Cardiac muscle cell (in vitro differentiated cells and primary cell): ENCODE results near the gene ANKRD28. TPM values are rescaled to one million over a fixed set of nuclear protein-coding genes. Genes with fewer than 3 reads are reported as not detected.

Source experiments
- DNase-seq, 2 donors: peaks; one replicate each; pipeline versions ENCODE4 v3.0.0 to v3.0.0-alpha.2; 2010 to 2017; ENCODE audit warnings: low read depth in 1 of 2, low spot score in 1 of 2
- H3K27ac ChIP-seq: fragments of 200-600 bp; sonication (generic); 2 replicates; pipeline ENCODE4 v1.5.1; 2016
- H3K27me3 ChIP-seq: fragments of 200-600 bp; sonication (generic); 2 replicates; pipeline ENCODE4 v1.6.0; 2016; ENCODE audit warnings: control low read depth
- H3K36me3 ChIP-seq: fragments of 200-600 bp; sonication (generic); 2 replicates; pipeline ENCODE4 v1.5.1; 2016; ENCODE audit warnings: control low read depth
- H3K4me1 ChIP-seq: fragments of 200-600 bp; sonication (generic); 2 replicates; pipeline ENCODE4 v1.8.1; 2017; ENCODE audit warnings: low read depth, mild to moderate bottlenecking, mixed run types
- H3K4me3 ChIP-seq: fragments of 200-600 bp; sonication (generic); 2 replicates; pipeline ENCODE4 v1.5.1; 2016; ENCODE audit warnings: mild to moderate bottlenecking
- H3K9me3 ChIP-seq: fragments of 200-600 bp; sonication (generic); 2 replicates; pipeline ENCODE4 v1.5.1; 2017; ENCODE audit warnings: low read depth, mild to moderate bottlenecking, control low read depth
- polyA plus RNA-seq: library from polyadenylated mRNA; unstranded; fragments of >200 nt; fragmentation: Nextera tagmentation; extraction: Ambion mirVana; gene quantifications from 2 replicates; pipeline ENCODE4 v1.2.1, GENCODE V29; 2016
- total RNA-seq: library from RNA; depleted of rRNA; stranded (reverse); fragments of >200 nt; gene quantifications from 2 replicates; pipeline ENCODE4 v1.2.3, GENCODE V29; 2016
- TF ChIP-seq, protein P1 (sequence below): IDR thresholded peaks from 2 replicates; pipeline ENCODE4 v1.5.1; 2012; ENCODE audit warnings: low read depth, mild to moderate bottlenecking, low read length

The ANKRD28 gene
- total and polyA plus RNA-seq, 2 experiments from 2014 or later: 9.7 to 20.8 TPM

DNA sequence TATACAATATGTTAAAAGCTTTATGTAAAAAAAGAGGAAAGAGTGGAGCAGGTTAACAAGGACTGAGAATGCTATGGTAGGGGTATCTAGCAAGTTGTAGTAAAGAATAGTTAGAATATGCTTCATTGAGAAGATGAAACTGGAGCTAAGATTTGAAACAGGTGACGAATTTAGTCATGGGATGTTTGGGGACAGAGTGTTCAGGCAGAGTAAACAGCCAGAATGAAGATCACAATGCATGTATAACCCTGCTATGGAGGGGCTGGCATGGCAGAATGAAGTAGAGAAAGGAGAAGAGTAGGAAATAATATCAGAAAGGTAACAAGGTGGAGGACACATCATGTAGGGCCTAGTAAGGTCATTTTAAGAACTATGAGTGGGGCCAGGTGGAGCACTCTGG lies 124.2 kb downstream of the ANKRD28 start:
- Histone ChIP-seq H3K27ac (no peak overlapping the region), H3K4me1 (no peaks in the 10 kb centered on the region), H3K4me3 (no peak overlapping the region), H3K27me3 (no peaks in the 10 kb centered on the region), H3K36me3 (peaks cover 30% of the 10 kb centered on the region), H3K9me3 (no peaks in the 10 kb centered on the region)
- TF ChIP-seq, protein P1, sequence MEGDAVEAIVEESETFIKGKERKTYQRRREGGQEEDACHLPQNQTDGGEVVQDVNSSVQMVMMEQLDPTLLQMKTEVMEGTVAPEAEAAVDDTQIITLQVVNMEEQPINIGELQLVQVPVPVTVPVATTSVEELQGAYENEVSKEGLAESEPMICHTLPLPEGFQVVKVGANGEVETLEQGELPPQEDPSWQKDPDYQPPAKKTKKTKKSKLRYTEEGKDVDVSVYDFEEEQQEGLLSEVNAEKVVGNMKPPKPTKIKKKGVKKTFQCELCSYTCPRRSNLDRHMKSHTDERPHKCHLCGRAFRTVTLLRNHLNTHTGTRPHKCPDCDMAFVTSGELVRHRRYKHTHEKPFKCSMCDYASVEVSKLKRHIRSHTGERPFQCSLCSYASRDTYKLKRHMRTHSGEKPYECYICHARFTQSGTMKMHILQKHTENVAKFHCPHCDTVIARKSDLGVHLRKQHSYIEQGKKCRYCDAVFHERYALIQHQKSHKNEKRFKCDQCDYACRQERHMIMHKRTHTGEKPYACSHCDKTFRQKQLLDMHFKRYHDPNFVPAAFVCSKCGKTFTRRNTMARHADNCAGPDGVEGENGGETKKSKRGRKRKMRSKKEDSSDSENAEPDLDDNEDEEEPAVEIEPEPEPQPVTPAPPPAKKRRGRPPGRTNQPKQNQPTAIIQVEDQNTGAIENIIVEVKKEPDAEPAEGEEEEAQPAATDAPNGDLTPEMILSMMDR: no peak
- DNase-seq: no peak

DNA sequence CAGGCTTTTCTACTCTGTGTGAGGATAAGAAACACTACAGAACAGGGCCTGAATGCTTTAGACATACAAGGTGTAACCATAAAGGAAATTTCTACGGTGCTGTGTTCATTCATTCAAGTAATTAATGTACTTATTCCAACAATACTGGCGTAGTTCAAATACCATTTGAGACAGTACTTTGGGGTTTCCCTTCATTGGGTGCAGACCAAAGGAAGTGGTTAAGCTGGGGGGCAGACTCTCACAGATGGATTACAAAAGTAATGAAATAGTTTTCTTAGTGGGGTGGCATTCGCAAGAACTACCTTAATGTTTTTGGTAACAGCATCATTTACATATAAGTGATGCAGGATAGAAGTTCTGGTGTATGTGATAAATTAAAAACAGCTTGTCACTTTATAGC lies 130.3 kb downstream of the ANKRD28 start:
- H3K27me3 ChIP-seq: no peaks in the 10 kb centered on the region
- TF ChIP-seq, protein P1: no peak
- peaks cover 9% of the 10 kb centered on the region for H3K4me1 ChIP-seq
- H3K4me3 ChIP-seq: no peak overlapping the region
- no peaks in the 10 kb centered on the region for H3K9me3 ChIP-seq
- DNase-seq: no peak
- H3K36me3 ChIP-seq: no peaks in the 10 kb centered on the region
- H3K27ac ChIP-seq: no peak overlapping the region

DNA sequence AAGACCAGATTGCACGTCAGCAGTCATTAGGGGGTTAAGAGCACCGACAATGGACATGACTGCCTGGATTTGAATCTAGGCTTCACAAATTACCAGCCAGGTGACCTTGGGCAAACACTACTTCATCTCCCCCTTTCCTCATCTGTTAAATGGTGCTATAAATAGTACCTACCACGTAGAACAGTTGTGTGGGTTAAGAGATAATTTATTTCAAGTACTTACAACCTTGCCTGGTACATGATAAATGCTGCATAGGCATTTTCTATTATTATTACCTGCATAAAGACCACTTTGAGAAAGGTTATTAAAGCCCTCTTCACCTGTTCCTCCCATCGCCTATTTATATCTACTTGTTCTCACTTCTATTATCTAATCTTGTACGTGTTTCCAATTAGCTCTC lies 131.5 kb downstream of the ANKRD28 start:
- TF ChIP-seq, protein P1: no peak

DNA sequence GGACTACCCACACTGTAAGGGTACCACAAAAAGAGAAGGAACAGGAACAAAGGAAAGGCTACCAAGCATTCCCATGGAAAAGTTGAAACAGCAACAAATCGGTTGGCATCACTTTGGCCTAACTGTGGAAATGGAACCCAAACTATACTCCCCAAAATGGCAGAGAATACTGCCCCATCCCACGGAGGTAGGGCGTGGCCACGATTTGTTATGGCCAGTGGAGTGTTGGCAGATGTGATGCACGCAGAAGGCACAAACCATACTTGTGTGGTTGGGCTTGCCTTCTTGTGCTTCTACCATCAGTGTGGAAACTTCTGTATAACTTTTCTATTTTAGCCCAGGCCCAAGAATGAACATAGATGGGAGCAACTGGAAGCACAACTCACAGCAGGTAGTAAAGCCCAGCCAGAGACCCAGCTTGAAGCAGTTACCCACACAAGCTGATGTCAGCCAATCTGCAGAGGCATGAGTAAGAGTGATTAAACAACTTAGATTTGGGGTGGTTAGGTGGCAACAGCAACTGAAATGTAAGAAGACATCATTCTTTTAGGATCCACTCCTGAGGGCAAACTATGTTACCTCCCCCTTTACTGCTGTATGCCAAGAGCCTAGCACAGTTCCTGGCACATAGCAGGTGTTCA lies 132.1 kb downstream of the ANKRD28 start:
- TF ChIP-seq, protein P1: no peak
- no peaks in the 10 kb centered on the region for H3K27me3 ChIP-seq
- no peak for DNase-seq
- no peak overlapping the region for H3K4me3 ChIP-seq
- no peaks in the 10 kb centered on the region for H3K9me3 ChIP-seq
- no peaks in the 10 kb centered on the region for H3K36me3 ChIP-seq
- H3K27ac ChIP-seq: no peak overlapping the region
- H3K4me1 ChIP-seq: peaks cover 9% of the 10 kb centered on the region

More for the DNA sequence above, 131.5 kb downstream of the ANKRD28 start:
- no peaks in the 10 kb centered on the region for H3K9me3 ChIP-seq
- H3K4me1 ChIP-seq: peaks cover 9% of the 10 kb centered on the region
- DNase-seq: no peak
- H3K27me3 ChIP-seq: no peaks in the 10 kb centered on the region
- no peaks in the 10 kb centered on the region for H3K36me3 ChIP-seq
- H3K4me3 ChIP-seq: no peak overlapping the region
- no peak overlapping the region for H3K27ac ChIP-seq

DNA sequence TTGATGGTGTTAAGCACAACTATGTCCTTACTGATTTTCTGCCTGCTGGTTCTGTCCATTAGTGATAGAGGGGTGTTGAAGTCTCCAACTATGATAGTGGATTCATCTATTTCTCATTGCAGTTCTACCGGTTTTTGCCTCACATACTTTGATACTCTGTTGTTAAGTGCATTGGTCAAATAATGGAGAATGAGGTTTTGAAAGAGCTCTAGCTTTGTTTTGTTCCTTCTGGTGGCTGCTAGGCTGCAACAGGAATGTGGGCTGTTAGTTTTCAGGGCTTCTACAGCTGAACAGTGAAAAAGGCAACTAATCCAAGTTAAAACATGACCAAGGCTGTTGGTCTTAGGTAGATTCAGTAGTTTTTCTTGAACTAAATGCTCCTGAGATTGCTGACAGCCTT lies 133.6 kb downstream of the ANKRD28 start:
- H3K36me3 ChIP-seq: no peaks in the 10 kb centered on the region
- no peak overlapping the region for H3K4me3 ChIP-seq
- H3K9me3 ChIP-seq: no peaks in the 10 kb centered on the region
- no peaks in the 10 kb centered on the region for H3K27me3 ChIP-seq
- no peak for DNase-seq
- peaks cover 9% of the 10 kb centered on the region for H3K4me1 ChIP-seq
- TF ChIP-seq, protein P1: no peak
- H3K27ac ChIP-seq: no peak overlapping the region
